Keratinocyte (primary cell): ENCODE measurements around the gene THBS4.

ENCODE experiments used
- EZH2 ChIP-seq: IDR thresholded peaks from one replicate; pipeline ENCODE4 v1.6.1; 2012; ENCODE audit warnings: inconsistent platforms, mild to moderate bottlenecking, low read length, moderate library complexity
- TF ChIP-seq, protein P1 (sequence below), 3 experiments: IDR thresholded peaks in 1 of 3; conservative IDR thresholded peaks in 1 of 3; optimal IDR thresholded peaks in 1 of 3; 2 replicates in 2 of 3; 3 replicates in 1 of 3; pipeline versions ENCODE3 to v1.5.1; 2011; ENCODE audit warnings: low read length in 3 of 3, mild to moderate bottlenecking in 3 of 3, moderate library complexity in 2 of 3, control low read depth in 1 of 3, inconsistent platforms in 1 of 3; ENCODE audit not compliant: insufficient read depth in 2 of 3; ENCODE audit errors: extremely low read depth in 1 of 3

DNA sequence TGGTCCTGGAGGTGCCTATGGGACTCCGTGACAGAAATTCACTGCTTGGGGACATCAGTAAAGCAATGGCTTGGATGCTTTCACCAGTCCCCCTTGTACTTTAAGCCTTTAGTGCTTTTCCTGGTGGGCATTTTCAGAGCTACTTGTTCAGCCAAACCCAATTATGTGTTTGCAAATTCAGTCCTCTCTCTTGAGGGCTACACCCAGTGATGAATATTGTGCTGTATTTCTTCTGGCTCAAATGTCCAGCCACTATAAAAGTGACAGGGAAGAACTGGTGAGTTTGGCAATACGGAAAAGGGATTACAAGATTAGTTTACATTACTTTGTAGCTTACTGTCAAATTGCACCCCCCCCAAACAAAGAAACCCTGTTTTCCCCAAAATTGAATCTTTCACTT is 4.5 kb downstream of the THBS4 start:
- TF ChIP-seq, protein P1, sequence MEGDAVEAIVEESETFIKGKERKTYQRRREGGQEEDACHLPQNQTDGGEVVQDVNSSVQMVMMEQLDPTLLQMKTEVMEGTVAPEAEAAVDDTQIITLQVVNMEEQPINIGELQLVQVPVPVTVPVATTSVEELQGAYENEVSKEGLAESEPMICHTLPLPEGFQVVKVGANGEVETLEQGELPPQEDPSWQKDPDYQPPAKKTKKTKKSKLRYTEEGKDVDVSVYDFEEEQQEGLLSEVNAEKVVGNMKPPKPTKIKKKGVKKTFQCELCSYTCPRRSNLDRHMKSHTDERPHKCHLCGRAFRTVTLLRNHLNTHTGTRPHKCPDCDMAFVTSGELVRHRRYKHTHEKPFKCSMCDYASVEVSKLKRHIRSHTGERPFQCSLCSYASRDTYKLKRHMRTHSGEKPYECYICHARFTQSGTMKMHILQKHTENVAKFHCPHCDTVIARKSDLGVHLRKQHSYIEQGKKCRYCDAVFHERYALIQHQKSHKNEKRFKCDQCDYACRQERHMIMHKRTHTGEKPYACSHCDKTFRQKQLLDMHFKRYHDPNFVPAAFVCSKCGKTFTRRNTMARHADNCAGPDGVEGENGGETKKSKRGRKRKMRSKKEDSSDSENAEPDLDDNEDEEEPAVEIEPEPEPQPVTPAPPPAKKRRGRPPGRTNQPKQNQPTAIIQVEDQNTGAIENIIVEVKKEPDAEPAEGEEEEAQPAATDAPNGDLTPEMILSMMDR (optimal IDR thresholded peaks at IDR 0.05 in 1 of 3, IDR thresholded peaks at IDR 0.05 in 1 of 3, conservative IDR thresholded peaks at IDR 0.05 in 1 of 3; ENCODE audit: extremely low read depth in 1 of 3, insufficient read depth in 2 of 3, low read length in 3 of 3) = no peak
- TF ChIP-seq EZH2 = no peak
